ENCODE measurements around the gene SPINK4.

SPINK4 gene

GRCh38 chr9:33230756-33231622, 9.0 kb upstream of the SPINK4 start:
- no peak for DNase-seq

DNA sequence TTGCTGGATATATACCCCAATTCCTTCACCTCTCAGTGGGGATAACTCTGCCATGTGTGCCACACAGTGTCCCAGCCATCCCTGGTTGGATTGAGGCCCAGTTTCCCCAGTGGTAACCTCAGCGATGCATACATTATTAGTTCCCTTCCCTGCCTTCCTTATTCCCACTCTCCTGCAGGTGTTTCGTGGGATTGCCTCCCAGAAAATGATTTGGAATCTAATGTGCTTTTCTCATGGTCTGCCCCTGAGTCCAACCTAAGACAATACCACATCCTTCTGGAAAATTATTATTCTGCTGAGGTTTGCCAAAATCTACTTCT, 8.4 kb upstream of the SPINK4 start:
- DNase-seq: no peak

GRCh38 chr9:33232815-33233214, 7.2 kb upstream of the SPINK4 start:
- no peak for DNase-seq

DNA sequence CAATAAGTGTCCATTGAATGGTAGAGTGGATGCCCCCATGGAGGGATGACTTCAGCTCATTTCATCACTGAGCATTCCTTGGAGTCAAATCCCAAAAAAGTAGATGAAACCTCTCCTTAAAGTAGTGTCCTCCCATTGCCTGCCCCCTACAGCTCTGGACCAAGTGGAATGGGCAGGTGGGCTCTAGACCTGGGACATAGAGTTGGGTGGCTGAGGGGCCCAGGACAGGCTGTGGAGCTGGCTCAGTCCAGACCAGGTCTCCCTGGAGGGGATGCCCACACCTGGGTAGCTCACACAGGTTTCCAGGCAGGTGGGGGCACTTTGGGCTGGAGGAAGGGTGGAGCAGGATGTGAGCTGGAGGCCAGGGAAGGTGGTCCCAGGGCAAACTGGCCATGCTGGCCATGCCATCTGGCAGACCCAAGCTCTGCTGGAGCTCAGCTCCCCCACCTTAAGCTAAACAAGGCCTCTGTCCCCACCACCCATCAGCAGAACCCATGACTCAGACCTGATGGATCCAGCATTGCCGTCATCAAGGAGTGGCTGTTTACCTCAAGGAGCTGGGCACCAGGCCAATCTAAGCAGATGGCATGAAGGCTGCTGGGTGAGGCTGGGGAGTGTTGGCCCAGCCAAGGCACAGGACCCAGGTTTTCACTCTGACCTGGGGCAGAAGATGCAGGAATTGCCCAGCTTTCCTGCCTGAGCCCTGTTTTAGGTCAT, 6.2 kb upstream of the SPINK4 start:
- DNase-seq: peak; percentile 84

GRCh38 chr9:33234511-33235467, 5.2 kb upstream of the SPINK4 start:
- DNase-seq: no peak

- DNase-seq: no peak
Observed at GRCh38 chr9:33236571-33236970, 3.4 kb upstream of the SPINK4 start.

- no peak for DNase-seq
Observed at GRCh38 chr9:33241298-33241697, 1.3 kb downstream of the SPINK4 start.

GRCh38 chr9:33242609-33243134, 2.7 kb downstream of the SPINK4 start:
- no peak for DNase-seq

DNA sequence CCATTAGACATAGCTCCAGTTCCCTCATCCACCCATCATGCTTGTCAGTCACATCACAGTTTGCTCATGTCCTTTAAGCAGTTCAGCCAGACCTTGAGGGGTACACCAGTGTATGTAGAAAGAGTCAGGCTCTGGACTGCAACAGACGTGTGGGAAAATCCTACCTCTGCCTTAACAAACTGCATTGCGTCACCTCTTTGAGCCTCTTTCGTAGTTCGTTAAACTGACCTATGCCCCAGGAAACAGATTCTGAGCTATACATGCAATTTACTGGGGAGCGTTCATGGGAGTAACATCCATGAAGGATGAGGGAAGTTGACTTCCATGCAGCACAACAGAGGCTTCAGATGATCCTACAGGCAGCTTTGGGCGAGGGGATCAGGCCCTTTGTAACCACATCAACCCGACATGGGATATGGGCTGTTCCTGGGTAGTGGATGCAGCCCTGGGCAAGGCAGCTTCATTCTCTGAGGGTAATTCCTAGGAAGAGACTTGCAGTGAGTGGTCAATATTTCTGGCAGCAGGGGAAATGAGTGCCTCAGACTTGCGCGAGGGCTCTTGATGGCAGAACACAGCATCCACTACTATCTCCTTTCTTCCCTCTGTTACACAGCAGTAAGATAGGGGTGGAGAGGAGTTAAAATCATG, 4.3 kb downstream of the SPINK4 start:
- no peak for DNase-seq

DNA sequence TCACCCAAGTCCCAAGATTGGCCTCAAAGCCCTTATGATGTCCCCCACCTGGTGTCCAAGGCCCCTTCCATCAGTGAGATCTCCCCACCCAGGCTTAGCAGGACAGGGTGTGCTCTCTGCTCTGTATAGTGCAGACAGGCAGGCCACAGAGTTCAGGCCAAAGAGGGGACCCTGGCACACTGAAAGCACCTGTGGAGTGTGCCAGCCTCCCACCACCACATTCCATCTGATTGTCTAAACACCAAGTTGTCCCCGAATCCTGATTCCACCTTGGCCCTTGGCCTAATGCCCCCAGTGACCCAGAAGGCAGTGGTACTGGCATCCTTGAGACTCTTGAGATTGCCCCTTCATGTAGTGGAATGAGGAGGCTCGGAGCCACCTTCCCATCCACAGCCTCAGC, 5.4 kb downstream of the SPINK4 start:
- no peak for DNase-seq

GRCh38 chr9:33246269-33246860, 6.4 kb downstream of the SPINK4 start:
- DNase-seq: no peak

- no peak for DNase-seq
Observed at GRCh38 chr9:33248606-33249005, 8.6 kb downstream of the SPINK4 start.

- no peak for DNase-seq
Observed at GRCh38 chr9:33249087-33249658, 9.2 kb downstream of the SPINK4 start.

DNA sequence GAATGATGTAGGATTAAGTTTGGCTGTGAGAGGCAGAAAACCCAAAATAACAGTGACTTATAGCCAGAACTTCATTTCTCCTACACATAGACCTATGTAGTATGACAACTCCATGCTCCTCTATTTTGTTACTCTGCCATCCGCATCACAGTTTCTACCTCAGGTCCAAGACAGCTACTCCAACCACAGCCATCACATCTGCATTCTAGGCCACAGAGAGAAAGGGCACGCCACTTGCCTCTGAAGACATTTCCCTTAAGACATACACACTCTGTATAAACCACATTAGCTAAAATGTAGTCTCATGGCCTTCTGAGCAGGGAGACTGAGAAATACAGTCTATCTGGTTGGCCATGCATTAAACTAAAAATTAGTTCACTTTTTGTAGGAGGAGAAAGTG, 10.0 kb downstream of the SPINK4 start:
- DNase-seq: no peak

- no peak for DNase-seq
Observed at GRCh38 chr9:33250458-33250995, 10.6 kb downstream of the SPINK4 start.

- DNase-seq: no peak
Observed at GRCh38 chr9:33254211-33254610, 14.2 kb downstream of the SPINK4 start.

GRCh38 chr9:33255014-33255413, 15.0 kb downstream of the SPINK4 start:
- no peak for DNase-seq

GRCh38 chr9:33255471-33255870, 15.5 kb downstream of the SPINK4 start:
- DNase-seq: no peak

DNA sequence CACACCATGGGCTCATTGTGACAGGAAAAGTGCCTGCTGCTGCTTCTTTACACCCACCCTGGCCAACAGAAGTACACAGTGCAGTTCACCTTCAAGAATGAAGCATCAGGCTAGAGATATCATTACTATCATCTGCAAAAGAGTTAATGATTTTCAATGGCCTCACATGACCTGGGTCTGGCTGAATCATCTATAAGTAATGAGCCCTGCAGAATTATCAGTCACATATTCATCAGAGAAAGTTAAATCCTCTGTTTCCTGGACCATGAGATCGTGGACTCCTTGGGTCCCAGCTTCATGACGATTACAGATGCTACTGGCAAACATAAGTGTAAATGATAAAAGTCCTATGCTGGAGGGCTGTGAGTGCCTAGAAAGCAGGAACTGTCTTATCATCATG, 16.3 kb downstream of the SPINK4 start:
- no peak for DNase-seq

DNA sequence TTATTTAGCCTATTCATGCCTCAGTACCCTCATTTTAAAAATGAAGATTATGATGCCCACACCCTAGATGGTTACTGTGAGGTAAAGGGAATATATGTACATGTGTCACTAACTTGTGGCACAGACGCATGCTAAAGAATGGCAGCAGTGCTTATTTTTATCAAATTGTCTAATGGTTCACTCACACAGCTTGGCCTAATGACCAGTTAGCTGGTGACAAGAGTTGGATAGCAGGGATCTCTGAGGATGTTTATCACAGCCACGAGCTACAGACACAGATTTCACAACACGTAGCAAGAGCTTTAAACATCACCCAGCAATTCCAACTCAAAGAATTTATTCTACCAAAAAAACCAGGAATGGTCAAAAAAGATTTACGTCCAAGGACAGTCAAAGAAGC, 17.3 kb downstream of the SPINK4 start:
- no peak for DNase-seq

DNA sequence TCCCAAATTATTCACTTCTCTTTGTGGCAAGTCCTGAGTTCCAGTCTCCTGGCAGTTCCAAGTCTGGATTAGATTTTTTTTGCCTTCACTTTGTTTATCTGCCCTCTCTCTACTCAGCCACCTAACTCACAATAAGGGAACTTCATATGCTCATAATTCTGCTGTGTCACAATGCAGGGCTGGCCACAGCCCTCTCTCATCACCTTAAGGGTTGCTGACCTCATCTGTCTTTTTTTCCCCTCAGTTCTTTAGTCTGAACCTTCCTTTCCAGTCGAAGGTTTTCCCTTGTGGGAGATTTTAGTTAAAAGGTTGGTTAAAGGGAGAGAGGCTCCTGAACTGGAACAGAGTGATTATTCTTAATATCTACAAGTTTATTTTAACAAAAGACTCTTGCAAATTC, 20.4 kb downstream of the SPINK4 start:
- no peak for DNase-seq

All from NCI-H2171 treated with DMSO at 0.1 percent for 48 hours (cell line).